SIG-M5 (cell line): ENCODE measurements around the gene HRK.

Source experiments
- DNase-seq: peaks from one replicate; lab custom pipeline; 2025; lab: John Stamatoyannopoulos, UW

HRK gene

GRCh38 chr12:116898669-116899068, 17.4 kb upstream of the HRK start:
- no peak for DNase-seq

- no peak for DNase-seq
Observed at GRCh38 chr12:116897476-116897875, 16.2 kb upstream of the HRK start.

- DNase-seq, result no peak
Observed at GRCh38 chr12:116896411-116896924, 15.2 kb upstream of the HRK start.

GRCh38 chr12:116894913-116895312, 13.7 kb upstream of the HRK start:
- DNase-seq, result no peak

GRCh38 chr12:116892349-116893140, 11.3 kb upstream of the HRK start:
- DNase-seq, result no peak

GRCh38 chr12:116891019-116891418, 9.8 kb upstream of the HRK start:
- DNase-seq, result no peak

- no peak for DNase-seq
Observed at GRCh38 chr12:116890330-116890729, 9.1 kb upstream of the HRK start.

GRCh38 chr12:116887897-116888296, 6.7 kb upstream of the HRK start:
- DNase-seq, result no peak

- no peak for DNase-seq
Observed at GRCh38 chr12:116887244-116887643, 6.0 kb upstream of the HRK start.

- peak; percentile 86 for DNase-seq
Observed at GRCh38 chr12:116885491-116885890, 4.2 kb upstream of the HRK start.

GRCh38 chr12:116884871-116885270, 3.6 kb upstream of the HRK start:
- no peak for DNase-seq

- no peak for DNase-seq
Observed at GRCh38 chr12:116882742-116883141, 1.5 kb upstream of the HRK start.

- no peak for DNase-seq
Observed at GRCh38 chr12:116881877-116882507, 751 bp upstream of the HRK start.

- no peak for DNase-seq
Observed at GRCh38 chr12:116880817-116881324, 370 bp downstream of the HRK start.

GRCh38 chr12:116880213-116880816, 926 bp downstream of the HRK start:
- no peak for DNase-seq

GRCh38 chr12:116879509-116880212, 1.6 kb downstream of the HRK start:
- DNase-seq, result no peak

- DNase-seq, result no peak
Observed at GRCh38 chr12:116878567-116879508, 2.4 kb downstream of the HRK start.

- DNase-seq, result no peak
Observed at GRCh38 chr12:116876151-116876869, 4.9 kb downstream of the HRK start.

- DNase-seq, result no peak
Observed at GRCh38 chr12:116874324-116874995, 6.8 kb downstream of the HRK start.

- no peak for DNase-seq
Observed at GRCh38 chr12:116870306-116870705, 10.9 kb downstream of the HRK start.
